PC-9 (cell line): ENCODE measurements around the gene ZNF235.
"Not testable (repeated sequence)": the region's sequence is repeated elsewhere in the genome, so short reads cannot be mapped to it uniquely, and the experiment has no call there.

Experiments
- EZH2 ChIP-seq: fragments of 200-600 bp; sonication (generic); IDR thresholded peaks from 2 replicates; pipeline ENCODE4 v1.8.0; 2017; ENCODE audit warnings: antibody characterized with exemption, low read depth
- TF ChIP-seq, protein P1 (sequence below): fragments of 200-600 bp; sonication (generic); conservative IDR thresholded peaks from 2 replicates; pipeline ENCODE4 v1.6.1; 2017; ENCODE audit warnings: mixed run types, antibody characterized with exemption, mild to moderate bottlenecking, moderate library complexity

DNA sequence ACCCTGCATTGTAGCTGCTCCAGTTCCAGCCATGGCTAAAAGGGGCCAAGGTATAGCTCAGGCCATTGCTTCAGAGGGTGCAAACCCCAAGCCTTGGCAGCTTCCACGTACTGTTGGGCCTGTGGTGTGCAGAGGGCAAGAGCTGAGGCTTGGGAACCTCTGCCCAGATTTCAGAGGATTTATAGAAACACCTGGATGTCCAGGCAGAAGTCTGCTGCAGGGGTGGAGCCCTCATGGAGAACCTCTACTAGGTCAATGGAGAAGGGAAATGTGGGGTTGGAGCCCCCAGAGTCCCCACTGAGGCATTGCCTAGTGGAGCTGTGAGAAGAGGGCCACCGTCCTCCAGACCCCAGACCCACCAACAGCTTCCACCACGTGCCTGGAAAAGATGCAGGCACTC lies 29.8 kb upstream of the ZNF235 start:
- TF ChIP-seq, protein P1, sequence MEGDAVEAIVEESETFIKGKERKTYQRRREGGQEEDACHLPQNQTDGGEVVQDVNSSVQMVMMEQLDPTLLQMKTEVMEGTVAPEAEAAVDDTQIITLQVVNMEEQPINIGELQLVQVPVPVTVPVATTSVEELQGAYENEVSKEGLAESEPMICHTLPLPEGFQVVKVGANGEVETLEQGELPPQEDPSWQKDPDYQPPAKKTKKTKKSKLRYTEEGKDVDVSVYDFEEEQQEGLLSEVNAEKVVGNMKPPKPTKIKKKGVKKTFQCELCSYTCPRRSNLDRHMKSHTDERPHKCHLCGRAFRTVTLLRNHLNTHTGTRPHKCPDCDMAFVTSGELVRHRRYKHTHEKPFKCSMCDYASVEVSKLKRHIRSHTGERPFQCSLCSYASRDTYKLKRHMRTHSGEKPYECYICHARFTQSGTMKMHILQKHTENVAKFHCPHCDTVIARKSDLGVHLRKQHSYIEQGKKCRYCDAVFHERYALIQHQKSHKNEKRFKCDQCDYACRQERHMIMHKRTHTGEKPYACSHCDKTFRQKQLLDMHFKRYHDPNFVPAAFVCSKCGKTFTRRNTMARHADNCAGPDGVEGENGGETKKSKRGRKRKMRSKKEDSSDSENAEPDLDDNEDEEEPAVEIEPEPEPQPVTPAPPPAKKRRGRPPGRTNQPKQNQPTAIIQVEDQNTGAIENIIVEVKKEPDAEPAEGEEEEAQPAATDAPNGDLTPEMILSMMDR = not testable (repeated sequence)
- not testable (repeated sequence) for TF ChIP-seq EZH2
